HCT116 (cell line): ENCODE results near the gene SLC25A21. TPM values are rescaled to one million over a fixed set of nuclear protein-coding genes. Genes with fewer than 3 reads are reported as not detected.
"Not testable (repeated sequence)": the region's sequence is repeated elsewhere in the genome, so short reads cannot be mapped to it uniquely, and the experiment has no call there.

Source experiments
- ATAC-seq: fragments of 200-7000 bp; cut with Tn5 transposase; 2 replicates; pipeline ENCODE4 v1.9.1; 2020; ENCODE audit warnings: mild to moderate bottlenecking, moderate library complexity
- BruUV-seq: library from RNA; stranded (reverse); fragments of 400-500 nt; replicated peaks from 2 replicates; lab custom pipeline; 2021; lab: Mats Ljungman, UMichigan
- CTCF ChIA-PET: fragments of 300-600 bp; sonication (Branson Sonifier 250); formaldehyde crosslinking; loops from one replicate; lab custom pipeline; 2021; ENCODE audit warnings: antibody characterized with exemption; lab: Charles Lee
- POLR2A ChIA-PET: fragments of 300-600, 350-600 bp; sonication (Branson Sonifier 250); formaldehyde crosslinking; loops from one replicate; lab custom pipeline; 2021; ENCODE audit warnings: antibody characterized with exemption; lab: Charles Lee
- RAD21 ChIA-PET, 2 experiments: fragments of 300-600 bp; sonication (Branson Sonifier 250); formaldehyde crosslinking; loops; one replicate each; lab custom pipeline; 2023; ENCODE audit warnings: low total read pairs in 2 of 2; ENCODE audit not compliant: uncharacterized antibody in 2 of 2, unreplicated experiment in 2 of 2, low non-redundant PET in 1 of 2; lab: Charles Lee
- DNase-seq: peaks from one replicate; pipeline ENCODE4 v3.0.0-alpha.2; 2010; ENCODE audit warnings: low read depth, low spot score
- H2AFZ ChIP-seq: fragments of 200-600 bp; shearing (Covaris generic), sonication (generic); 2 replicates; pipeline ENCODE4 v1.6.1; 2017; ENCODE audit warnings: low read depth, mixed run types, mixed read lengths, antibody characterized with exemption, low read length; ENCODE audit not compliant: poor library complexity, severe bottlenecking
- H3K27ac ChIP-seq: 2 replicates; pipeline ENCODE4 v1.5.1; 2012; ENCODE audit warnings: low read depth, low read length
- H3K27me3 ChIP-seq: fragments of 200-600 bp; sonication (generic); 2 replicates; pipeline ENCODE4 v1.6.1; 2016; ENCODE audit warnings: mixed run types, low read length, mixed read lengths; ENCODE audit not compliant: insufficient read depth
- H3K36me3 ChIP-seq, 2 experiments: fragments of 200-500 bp in 1 of 2; fragments of 200-600 bp in 1 of 2; sonication (Bioruptor generic) in 1 of 2; sonication (generic) in 1 of 2; 2 replicates each; pipeline versions ENCODE4 v1.5.1 to v1.6.1; 2014 to 2016; ENCODE audit warnings: low read length in 2 of 2, inconsistent platforms in 1 of 2, mixed read lengths in 1 of 2, mixed run types in 1 of 2; ENCODE audit not compliant: insufficient read depth in 2 of 2, control insufficient read depth in 1 of 2
- H3K4me1 ChIP-seq, 2 experiments: fragments of 200-600 bp in 1 of 2; sonication (generic) in 1 of 2; 2 replicates each; pipeline versions ENCODE4 v1.5.1 to v1.6.1; 2012 to 2017; ENCODE audit warnings: low read length in 2 of 2, inconsistent platforms in 1 of 2, mild to moderate bottlenecking in 1 of 2, mixed read lengths in 1 of 2, mixed run types in 1 of 2, moderate library complexity in 1 of 2; ENCODE audit not compliant: insufficient read depth in 2 of 2, control insufficient read depth in 1 of 2
- H3K4me2 ChIP-seq: fragments of 200-600 bp; sonication (generic); 2 replicates; pipeline ENCODE4 v1.6.1; 2017; ENCODE audit warnings: mixed run types, low read length, mixed read lengths
- H3K4me3 ChIP-seq, 2 experiments: fragments of 200-600 bp in 1 of 2; sonication (generic) in 1 of 2; replicated peaks in 1 of 2; 2 replicates each; pipeline ENCODE4 v1.5.1; 2011 to 2016; ENCODE audit warnings: low read length in 2 of 2, control low read depth in 1 of 2, low read depth in 1 of 2, mild to moderate bottlenecking in 1 of 2, mixed read lengths in 1 of 2, mixed run types in 1 of 2
- H3K79me2 ChIP-seq: fragments of 200-600 bp; sonication (generic); 2 replicates; pipeline ENCODE4 v1.6.1; 2017; ENCODE audit warnings: mild to moderate bottlenecking, mixed run types, low read length, moderate library complexity, mixed read lengths; ENCODE audit not compliant: insufficient read depth
- H3K9ac ChIP-seq: fragments of 200-600 bp; sonication (generic); 2 replicates; pipeline ENCODE4 v1.6.1; 2016; ENCODE audit warnings: low read length, mixed read lengths
- H3K9me2 ChIP-seq: fragments of 200-600 bp; sonication (generic), shearing (Covaris generic); 2 replicates; pipeline ENCODE4 v1.6.1; 2017; ENCODE audit warnings: mixed run types, mild to moderate bottlenecking, moderate library complexity; ENCODE audit not compliant: insufficient read depth
- H3K9me3 ChIP-seq, 2 experiments: fragments of 200-500 bp in 1 of 2; fragments of 200-600 bp in 1 of 2; sonication (Bioruptor generic) in 1 of 2; sonication (generic) in 1 of 2; 2 replicates each; pipeline ENCODE4 v1.6.1; 2014 to 2017; ENCODE audit warnings: low read length in 2 of 2, mixed read lengths in 2 of 2, inconsistent platforms in 1 of 2, low read depth in 1 of 2, mild to moderate bottlenecking in 1 of 2, mixed run types in 1 of 2, moderate library complexity in 1 of 2; ENCODE audit not compliant: control insufficient read depth in 1 of 2, insufficient read depth in 1 of 2
- H4K20me1 ChIP-seq: fragments of 200-600 bp; sonication (generic), shearing (Covaris generic); 2 replicates; pipeline ENCODE4 v1.6.1; 2017; ENCODE audit warnings: mixed run types, mild to moderate bottlenecking, moderate library complexity; ENCODE audit not compliant: insufficient read depth
- EZH2 ChIP-seq: fragments of 200-600 bp; sonication (generic); IDR thresholded peaks from 2 replicates; pipeline ENCODE4 v1.6.1; 2017; ENCODE audit warnings: antibody characterized with exemption, mixed run types
- JUND ChIP-seq: IDR thresholded peaks from 2 replicates; pipeline ENCODE4 v1.6.1; 2012
- RAD21 ChIP-seq: IDR thresholded peaks from 2 replicates; pipeline ENCODE4 v1.6.1; 2012; ENCODE audit warnings: low read depth, mild to moderate bottlenecking
- SRF ChIP-seq: IDR thresholded peaks from 2 replicates; pipeline ENCODE4 v1.6.1; 2012; ENCODE audit warnings: low read depth
- TCF7L2 ChIP-seq: IDR thresholded peaks from 2 replicates; pipeline ENCODE4 v1.7.0; 2011; ENCODE audit warnings: borderline replicate concordance, inconsistent platforms; ENCODE audit not compliant: insufficient read depth, insufficient read length; ENCODE audit errors: extremely low read depth
- YY1 ChIP-seq: IDR thresholded peaks from 2 replicates; pipeline ENCODE4 v1.6.1; 2011; ENCODE audit warnings: low read length, low read depth, moderate library complexity, mild to moderate bottlenecking; ENCODE audit not compliant: insufficient replicate concordance; ENCODE audit errors: extremely low read depth
- intact Hi-C: fragments of 100-400 bp; cut with micrococcal nuclease; formaldehyde crosslinking; loops from 2 replicates; pipeline ENCODE4 v1.10.0; 2022
- total RNA-seq: library from RNA; stranded (reverse); gene quantifications from one replicate; pipeline ENCODE4 v1.2.1, GENCODE V29; 2021; ENCODE audit not compliant: unreplicated experiment
- TF ChIP-seq, protein P1 (sequence below), 3 experiments: fragments of 200-600 bp in 1 of 3; sonication (generic) in 1 of 3; IDR thresholded peaks in 2 of 3; conservative IDR thresholded peaks in 1 of 3; 2 replicates each; pipeline ENCODE4 v1.5.1; 2012 to 2017; ENCODE audit warnings: low read depth in 2 of 3, low read length in 2 of 3, antibody characterized with exemption in 1 of 3, borderline replicate concordance in 1 of 3, control low read depth in 1 of 3, mild to moderate bottlenecking in 1 of 3, mixed read lengths in 1 of 3, mixed run types in 1 of 3, moderate library complexity in 1 of 3; ENCODE audit not compliant: insufficient read depth in 1 of 3

The SLC25A21 gene
- total RNA-seq, 1 experiment from 2014 or later = 3.5 TPM

DNA sequence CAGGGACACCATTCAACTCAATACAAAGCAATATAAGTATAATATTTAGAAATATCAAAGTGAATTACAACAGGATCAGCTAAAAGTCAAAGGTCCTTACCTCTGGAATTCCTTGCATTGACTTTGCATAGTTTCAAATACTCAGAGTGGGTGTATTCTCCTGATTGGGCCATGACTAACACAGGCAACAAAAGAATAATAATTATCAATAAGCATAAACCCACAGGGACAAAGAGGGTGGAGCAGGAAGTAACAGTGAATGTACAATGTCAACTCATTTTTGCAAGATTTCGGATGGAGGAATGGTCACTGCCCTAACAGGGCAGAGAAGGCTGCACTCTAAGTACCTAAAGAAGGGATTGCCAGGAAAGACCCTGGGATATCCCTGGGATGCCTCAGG, 303.3 kb downstream of the SLC25A21 start (continued):
- TF ChIP-seq EZH2 (no peak), YY1 (no peak), RAD21 (no peak), TCF7L2 (no peak)
- TF ChIP-seq, all 23 proteins: peak for 0

DNA sequence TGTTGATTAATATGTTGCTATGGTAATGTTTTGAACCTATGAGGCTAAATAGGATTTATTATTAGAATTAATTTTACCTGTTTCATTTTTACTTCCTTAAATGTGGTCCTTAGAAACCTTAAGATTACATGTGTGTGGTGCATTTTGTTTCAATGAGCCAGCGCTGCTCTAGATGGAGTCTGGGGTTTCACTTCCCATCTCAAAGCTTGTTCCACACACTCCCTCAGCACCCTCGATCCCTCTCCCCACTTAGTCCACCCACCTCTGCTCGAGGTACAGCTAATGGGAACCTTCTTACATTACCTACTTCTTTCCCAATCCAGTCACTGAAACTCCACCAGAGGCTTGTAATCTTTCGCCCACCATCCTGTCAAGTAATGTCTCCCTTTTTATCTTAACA, 305.5 kb downstream of the SLC25A21 start:
- Histone ChIP-seq H3K79me2 (no peaks in the 10 kb centered on the region), H3K4me2 (no peak overlapping the region), H3K9me2 (no peaks in the 10 kb centered on the region), H3K27ac (no peak overlapping the region), H3K9me3 (no peaks in the 10 kb centered on the region), H3K4me3 (no peak overlapping the region), H3K36me3 (no peaks in the 10 kb centered on the region), H3K27me3 (0 out of 2 replicates have a peak, but pooled peaks cover 4% of the 10 kb centered on the region), H3K4me1 (peaks cover 0 to 4% of the 10 kb centered on the region in 2 experiments; a peak in 2 of 4 replicates), H4K20me1 (no peaks in the 10 kb centered on the region), H2AFZ (no peak overlapping the region), H3K9ac (no peak overlapping the region)
- no peak for TF ChIP-seq SRF
- RAD21 ChIA-PET = no interaction called here
- DNase-seq (no peak), ATAC-seq (no peak)
- POLR2A ChIA-PET = no interaction called here
- CTCF ChIA-PET = no interaction called here
- intact Hi-C loops = no loop called here
- no TSS peak for BruUV-seq

- POLR2A ChIA-PET = no interaction called here
- H3K9me3 ChIP-seq = no peaks in the 10 kb centered on the region
- H3K36me3 ChIP-seq = no peaks in the 10 kb centered on the region
- no peak overlapping the region for H3K27ac ChIP-seq
- TF ChIP-seq JUND (no peak), SRF (no peak), RAD21 (no peak)
- TF ChIP-seq, protein P1, sequence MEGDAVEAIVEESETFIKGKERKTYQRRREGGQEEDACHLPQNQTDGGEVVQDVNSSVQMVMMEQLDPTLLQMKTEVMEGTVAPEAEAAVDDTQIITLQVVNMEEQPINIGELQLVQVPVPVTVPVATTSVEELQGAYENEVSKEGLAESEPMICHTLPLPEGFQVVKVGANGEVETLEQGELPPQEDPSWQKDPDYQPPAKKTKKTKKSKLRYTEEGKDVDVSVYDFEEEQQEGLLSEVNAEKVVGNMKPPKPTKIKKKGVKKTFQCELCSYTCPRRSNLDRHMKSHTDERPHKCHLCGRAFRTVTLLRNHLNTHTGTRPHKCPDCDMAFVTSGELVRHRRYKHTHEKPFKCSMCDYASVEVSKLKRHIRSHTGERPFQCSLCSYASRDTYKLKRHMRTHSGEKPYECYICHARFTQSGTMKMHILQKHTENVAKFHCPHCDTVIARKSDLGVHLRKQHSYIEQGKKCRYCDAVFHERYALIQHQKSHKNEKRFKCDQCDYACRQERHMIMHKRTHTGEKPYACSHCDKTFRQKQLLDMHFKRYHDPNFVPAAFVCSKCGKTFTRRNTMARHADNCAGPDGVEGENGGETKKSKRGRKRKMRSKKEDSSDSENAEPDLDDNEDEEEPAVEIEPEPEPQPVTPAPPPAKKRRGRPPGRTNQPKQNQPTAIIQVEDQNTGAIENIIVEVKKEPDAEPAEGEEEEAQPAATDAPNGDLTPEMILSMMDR (IDR thresholded peaks at IDR 0.05 in 2 of 3, conservative IDR thresholded peaks at IDR 0.05 in 1 of 3; ENCODE audit: borderline replicate concordance in 1 of 3, insufficient read depth in 1 of 3, low read depth in 2 of 3, low read length in 2 of 3) = peak in 2 of 3 experiments; percentile 23 to 40; a peak in 3 of 6 replicates
- no peaks in the 10 kb centered on the region for H3K4me1 ChIP-seq
- no TSS peak for BruUV-seq
- 0 out of 2 replicates have a peak, but pooled peaks cover 4% of the 10 kb centered on the region for H3K27me3 ChIP-seq
- CTCF ChIA-PET = interaction anchor here (1.2 kb wide), 1 partner anchor 11 kb away, joined by 3 read pairs; no protein-coding TSS in a partner anchor
- no peak overlapping the region for H2AFZ ChIP-seq
- H3K9ac ChIP-seq = no peak overlapping the region
- H3K4me2 ChIP-seq = no peak overlapping the region
- H3K4me3 ChIP-seq = no peak overlapping the region
- no peaks in the 10 kb centered on the region for H3K9me2 ChIP-seq
- no peaks in the 10 kb centered on the region for H4K20me1 ChIP-seq
- intact Hi-C loops = no loop called here
- DNase-seq = no peak
- H3K79me2 ChIP-seq = no peaks in the 10 kb centered on the region
- no peak for ATAC-seq
- RAD21 ChIA-PET = no interaction called here
Measured at GRCh38 chr14:36863271-36863670, 309.1 kb downstream of the SLC25A21 start.

DNA sequence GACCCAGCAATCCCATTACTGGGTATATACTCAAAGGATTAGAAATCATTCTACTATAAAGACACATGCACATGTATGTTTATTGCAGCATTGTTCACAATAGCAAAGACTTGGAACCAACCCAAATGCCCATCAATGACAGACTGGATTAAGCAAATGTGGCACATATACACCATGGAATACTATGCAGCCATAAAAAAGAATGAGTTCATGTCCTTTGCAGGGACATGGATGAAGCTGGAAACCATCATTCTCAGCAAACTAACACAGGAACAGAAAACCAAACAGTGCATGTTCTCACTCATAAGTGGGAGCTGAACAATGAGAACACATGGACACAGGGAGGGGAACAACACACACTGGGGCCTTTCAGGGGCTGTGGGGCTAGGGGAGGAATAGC, 310.2 kb downstream of the SLC25A21 start:
- CTCF ChIA-PET, BruUV-seq, H3K4me2 ChIP-seq, RAD21 ChIA-PET, H3K4me1 ChIP-seq, intact Hi-C loops, H3K9me3 ChIP-seq, H3K27me3 ChIP-seq, H3K4me3 ChIP-seq, H3K36me3 ChIP-seq, ATAC-seq, H3K27ac ChIP-seq, H3K9me2 ChIP-seq, H3K9ac ChIP-seq, H2AFZ ChIP-seq, H3K79me2 ChIP-seq, DNase-seq, H4K20me1 ChIP-seq, POLR2A ChIA-PET: not testable (repeated sequence)
